Measurements from ENCODE around the gene WNT4.

The WNT4 gene

GRCh38 chr1:22139066-22139594 lies 3.8 kb downstream of the WNT4 start:
- TF ChIP-seq CTCF (conservative IDR thresholded peaks at IDR 0.05; ENCODE audit: low read length), result no peak
- no peak overlapping the region for H3K4me3 ChIP-seq (ENCODE audit: low read length)
- DNase-seq (ENCODE audit: low read depth), result no peak

- no peak for DNase-seq (ENCODE audit: low read depth)
- H3K4me3 ChIP-seq (ENCODE audit: low read length), result no peak overlapping the region
- TF ChIP-seq CTCF (conservative IDR thresholded peaks at IDR 0.05; ENCODE audit: low read length), result no peak
Measured at GRCh38 chr1:22137004-22137720, 5.7 kb downstream of the WNT4 start.

GRCh38 chr1:22133931-22134324 lies 9.0 kb downstream of the WNT4 start:
- DNase-seq (ENCODE audit: low read depth), result no peak
- no peak for TF ChIP-seq CTCF (conservative IDR thresholded peaks at IDR 0.05; ENCODE audit: low read length)
- H3K4me3 ChIP-seq (ENCODE audit: low read length), result no peak overlapping the region

GRCh38 chr1:22133247-22133930 lies 9.5 kb downstream of the WNT4 start:
- no peak for TF ChIP-seq CTCF (conservative IDR thresholded peaks at IDR 0.05; ENCODE audit: low read length)
- no peak for DNase-seq (ENCODE audit: low read depth)
- H3K4me3 ChIP-seq (ENCODE audit: low read length), result no peak overlapping the region

GRCh38 chr1:22132517-22133235 lies 10.2 kb downstream of the WNT4 start:
- DNase-seq (ENCODE audit: low read depth), result peak; percentile 71
- TF ChIP-seq CTCF (conservative IDR thresholded peaks at IDR 0.05; ENCODE audit: low read length), result no peak

GRCh38 chr1:22131875-22132486 lies 10.9 kb downstream of the WNT4 start:
- TF ChIP-seq CTCF (conservative IDR thresholded peaks at IDR 0.05; ENCODE audit: low read length), result peak; percentile 42
- DNase-seq (ENCODE audit: low read depth), result no peak
- H3K4me3 ChIP-seq (ENCODE audit: low read length), result no peak overlapping the region

More at GRCh38 chr1:22132517-22133235, 10.2 kb downstream of the WNT4 start:
- no peak overlapping the region for H3K4me3 ChIP-seq (ENCODE audit: low read length)
